Measurements from ENCODE around the gene ACOXL.
"Not testable (repeated sequence)": the region's sequence is repeated elsewhere in the genome, so short reads cannot be mapped to it uniquely, and the experiment has no call there.

The ACOXL gene

DNA sequence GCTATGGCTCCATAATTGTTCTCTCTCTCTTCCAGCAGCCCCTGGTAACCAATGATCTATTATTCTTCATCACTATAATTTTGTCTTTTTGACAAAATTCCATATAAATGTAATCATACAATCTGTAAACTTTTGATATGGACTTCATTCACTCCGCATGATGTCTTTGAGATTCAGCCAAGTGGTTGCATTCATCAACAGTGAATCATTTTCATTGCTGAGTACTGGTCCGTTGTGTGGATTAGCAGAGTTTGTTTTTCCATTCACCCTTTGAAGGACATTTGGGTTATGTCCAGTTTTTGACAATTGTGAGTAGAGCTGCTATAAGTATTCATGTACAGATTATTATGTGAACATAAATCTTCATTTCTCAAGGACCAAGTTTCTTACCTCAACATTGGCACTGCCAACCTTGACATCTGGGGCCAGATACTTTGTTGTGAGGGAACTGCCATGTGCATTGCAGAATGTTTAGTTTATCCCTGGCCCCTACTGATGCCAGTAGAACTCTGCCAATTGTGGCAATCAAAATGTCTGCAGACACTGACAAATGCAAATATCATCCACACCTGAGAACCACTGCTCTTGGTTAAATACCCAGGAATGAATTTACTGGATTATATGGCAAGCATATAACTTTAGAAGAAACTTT lies 340.0 kb downstream of the ACOXL start:
- no peak for DNase-seq

DNA sequence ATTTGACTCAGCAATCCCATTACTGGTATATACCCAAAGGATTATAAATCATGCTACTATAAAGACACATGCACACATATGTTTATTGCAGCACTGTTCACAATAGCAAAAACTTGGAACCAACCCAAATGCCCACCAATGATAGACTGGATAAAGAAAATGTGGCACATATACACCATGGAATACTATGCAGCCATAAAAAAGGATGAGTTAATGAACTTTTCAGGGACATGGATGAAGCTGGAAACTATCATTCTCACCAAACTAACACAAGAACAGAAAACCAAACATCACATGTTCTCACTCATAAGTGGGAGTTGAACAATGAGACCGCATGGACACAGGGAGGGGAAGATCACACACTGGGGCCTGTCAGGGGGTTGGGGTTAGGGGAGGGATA lies 350.3 kb downstream of the ACOXL start:
- DNase-seq = not testable (repeated sequence)

DNA sequence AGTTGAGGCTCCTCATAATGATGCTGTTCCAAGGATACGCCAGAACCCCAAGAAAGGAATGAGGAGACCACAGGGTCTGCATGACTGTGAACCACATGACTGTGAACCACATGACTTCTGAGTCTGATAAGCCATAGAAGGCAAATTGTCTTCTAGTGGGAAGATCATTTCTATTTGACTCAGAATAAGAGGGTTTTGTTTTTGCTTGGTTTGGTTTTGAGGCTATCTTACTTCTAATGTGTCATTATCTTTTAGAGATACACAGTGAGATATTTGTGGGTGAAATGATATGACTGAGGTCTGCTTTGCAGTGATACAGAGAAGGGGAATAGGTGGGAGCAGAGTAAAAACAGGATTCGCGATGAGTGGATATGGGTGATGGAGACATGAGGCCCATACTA lies 359.4 kb downstream of the ACOXL start:
- DNase-seq = no peak

GRCh38 chr2:111094691-111095090 lies 362.3 kb downstream of the ACOXL start:
- DNase-seq = no peak

GRCh38 chr2:111095434-111095833 lies 363.1 kb downstream of the ACOXL start:
- DNase-seq = no peak

GRCh38 chr2:111099402-111099801 lies 367.0 kb downstream of the ACOXL start:
- no peak for DNase-seq

DNA sequence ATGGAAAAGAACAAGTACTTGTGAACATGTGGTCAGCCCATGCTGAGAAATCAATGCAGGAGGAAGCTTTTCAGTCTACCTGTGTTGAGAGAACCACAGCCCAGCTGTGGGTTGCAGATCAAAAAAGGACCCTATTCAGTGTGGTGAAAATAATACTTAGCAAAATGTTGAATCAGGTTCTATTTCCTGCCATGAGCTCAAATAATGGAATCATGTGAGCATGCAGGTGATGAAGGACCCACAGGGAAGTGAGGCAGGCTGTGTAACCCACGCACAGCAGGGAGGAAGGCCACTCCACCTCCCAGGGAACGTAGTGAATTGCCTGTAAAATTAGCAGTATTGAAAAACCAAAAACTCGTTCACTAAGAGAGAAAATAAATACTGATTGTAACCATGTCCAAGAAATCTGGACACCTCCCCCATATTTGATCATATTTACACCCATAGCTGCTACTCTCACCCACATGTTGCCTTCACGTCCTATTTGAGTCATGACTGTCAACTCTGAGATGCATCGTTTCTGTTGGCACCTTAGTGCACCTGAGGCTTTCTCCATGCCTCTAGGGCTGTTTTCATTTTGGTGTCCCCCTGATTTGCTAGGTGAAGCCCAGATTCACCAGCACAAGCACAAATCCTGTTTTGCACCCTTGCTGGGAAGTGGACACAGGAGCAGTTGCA lies 367.9 kb downstream of the ACOXL start:
- DNase-seq = no peak

GRCh38 chr2:111100765-111101162 lies 368.4 kb downstream of the ACOXL start:
- DNase-seq = peak; percentile 50

GRCh38 chr2:111101592-111101991 lies 369.2 kb downstream of the ACOXL start:
- no peak for DNase-seq

- no peak for DNase-seq
These were observed 369.8 kb downstream of the ACOXL start for GRCh38 chr2:111102216-111102615.

DNA sequence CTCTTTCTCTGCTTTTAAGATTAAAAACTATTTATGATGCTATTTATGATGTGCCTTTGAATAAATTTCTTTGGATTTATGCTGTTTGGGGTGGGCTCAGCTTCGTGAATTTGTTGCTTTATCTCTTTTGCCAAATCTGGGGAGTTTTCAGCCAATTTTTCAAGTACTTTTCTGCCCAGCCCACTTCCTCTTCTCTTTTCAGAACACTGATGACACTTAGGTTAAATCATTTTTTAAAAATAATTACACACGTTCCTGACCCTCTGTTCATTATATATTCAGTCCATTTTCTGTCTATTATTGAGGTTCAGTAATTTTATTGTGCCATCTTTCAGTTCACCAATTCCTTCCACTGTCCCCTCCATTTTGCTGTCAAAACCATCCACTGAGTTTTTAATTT lies 373.6 kb downstream of the ACOXL start:
- no peak for DNase-seq

GRCh38 chr2:111106706-111107105 lies 374.3 kb downstream of the ACOXL start:
- DNase-seq = no peak

- DNase-seq = no peak
These were observed 376.4 kb downstream of the ACOXL start for GRCh38 chr2:111108745-111109271.

- no peak for DNase-seq
These were observed 378.9 kb downstream of the ACOXL start for GRCh38 chr2:111111101-111111755.

DNA sequence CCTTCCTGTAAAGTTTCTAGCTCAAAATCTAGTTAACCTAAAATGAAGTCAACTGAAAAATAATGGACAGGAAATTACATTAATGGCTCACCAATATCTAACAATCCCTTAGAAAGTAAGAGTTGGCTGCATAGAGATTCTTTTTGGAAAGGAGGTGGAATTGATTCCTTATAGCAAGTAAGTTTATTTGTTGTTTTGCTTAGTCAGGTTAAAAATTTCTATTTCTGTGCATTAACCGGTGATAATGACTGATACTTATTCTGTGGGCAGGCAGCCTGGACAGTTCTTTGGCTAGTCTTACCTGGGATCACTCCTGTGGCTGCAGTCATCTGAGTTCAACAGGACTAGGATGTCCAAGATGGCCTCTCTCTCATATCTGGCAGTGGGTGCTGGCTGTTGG lies 381.5 kb downstream of the ACOXL start:
- DNase-seq = no peak

- no peak for DNase-seq
These were observed 383.8 kb downstream of the ACOXL start for GRCh38 chr2:111116011-111116746.

GRCh38 chr2:111116843-111117597 lies 384.6 kb downstream of the ACOXL start:
- DNase-seq = peak; percentile 77

DNA sequence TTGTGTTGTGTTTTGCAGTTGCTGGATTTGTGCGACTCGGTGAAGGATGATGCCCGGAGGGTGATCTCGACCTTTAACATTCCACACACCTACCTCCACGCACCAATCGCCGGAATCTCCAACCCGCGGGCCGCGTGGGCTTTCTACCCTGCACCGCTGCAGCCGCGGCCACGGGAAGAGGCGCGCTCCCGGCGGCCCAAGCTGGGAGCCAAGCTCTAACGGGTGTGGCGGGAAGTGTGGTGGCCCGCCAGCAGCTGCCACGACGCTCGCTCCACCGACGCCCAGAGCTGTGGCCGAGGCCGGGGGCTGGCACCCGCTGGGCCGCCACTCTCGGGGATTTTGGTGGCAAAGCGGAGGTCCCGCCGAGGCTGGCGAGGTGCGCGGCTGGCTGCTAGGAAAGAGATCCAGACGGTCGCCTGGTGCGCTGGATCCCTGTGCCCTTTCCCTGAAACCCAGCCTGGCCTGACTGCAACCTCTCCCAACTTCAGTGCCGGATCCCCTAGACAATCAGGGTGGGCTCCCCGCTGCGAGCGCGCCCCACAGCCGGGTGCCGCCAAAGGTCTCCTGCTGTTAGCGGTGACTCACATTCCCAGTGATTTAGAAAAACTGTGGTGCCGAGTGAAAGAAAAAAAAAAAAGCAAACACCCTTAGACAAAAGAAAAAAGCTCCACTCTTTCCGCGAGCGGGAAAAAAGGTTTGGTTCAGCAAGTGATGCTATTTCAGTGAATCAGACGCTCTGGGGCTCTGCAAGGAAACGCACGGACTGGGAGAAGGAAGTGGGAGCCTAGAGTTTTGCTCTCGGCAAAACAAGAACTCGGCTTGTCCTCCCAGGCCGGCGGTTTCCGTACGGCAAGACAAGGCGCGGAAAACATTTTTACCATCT lies 385.5 kb downstream of the ACOXL start:
- peak; percentile 58 for DNase-seq

DNA sequence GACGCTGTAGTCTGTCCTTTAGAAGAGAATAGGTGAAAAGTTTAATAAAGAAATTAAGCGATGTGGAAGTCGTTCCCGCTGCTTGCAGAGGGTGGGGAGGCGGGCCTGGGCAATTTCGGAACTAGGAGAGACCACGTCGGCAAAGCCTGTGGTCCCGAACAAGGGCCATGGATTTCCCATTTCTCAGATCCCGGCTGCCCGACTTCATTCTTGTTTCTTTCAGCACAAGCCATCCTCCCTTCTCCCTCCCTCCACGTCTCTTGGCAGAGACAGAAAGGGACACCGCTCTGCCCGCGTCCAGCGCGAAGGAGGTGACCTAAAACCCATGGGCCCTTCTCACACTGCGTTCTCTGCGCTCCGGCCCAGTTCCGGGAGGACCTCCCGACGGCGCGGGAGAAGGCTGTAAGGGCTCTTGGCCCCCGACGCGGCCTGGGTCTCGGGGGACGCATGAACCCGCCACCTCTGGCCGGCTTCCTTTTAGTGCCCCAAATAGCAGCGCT lies 386.2 kb downstream of the ACOXL start:
- DNase-seq = no peak

DNA sequence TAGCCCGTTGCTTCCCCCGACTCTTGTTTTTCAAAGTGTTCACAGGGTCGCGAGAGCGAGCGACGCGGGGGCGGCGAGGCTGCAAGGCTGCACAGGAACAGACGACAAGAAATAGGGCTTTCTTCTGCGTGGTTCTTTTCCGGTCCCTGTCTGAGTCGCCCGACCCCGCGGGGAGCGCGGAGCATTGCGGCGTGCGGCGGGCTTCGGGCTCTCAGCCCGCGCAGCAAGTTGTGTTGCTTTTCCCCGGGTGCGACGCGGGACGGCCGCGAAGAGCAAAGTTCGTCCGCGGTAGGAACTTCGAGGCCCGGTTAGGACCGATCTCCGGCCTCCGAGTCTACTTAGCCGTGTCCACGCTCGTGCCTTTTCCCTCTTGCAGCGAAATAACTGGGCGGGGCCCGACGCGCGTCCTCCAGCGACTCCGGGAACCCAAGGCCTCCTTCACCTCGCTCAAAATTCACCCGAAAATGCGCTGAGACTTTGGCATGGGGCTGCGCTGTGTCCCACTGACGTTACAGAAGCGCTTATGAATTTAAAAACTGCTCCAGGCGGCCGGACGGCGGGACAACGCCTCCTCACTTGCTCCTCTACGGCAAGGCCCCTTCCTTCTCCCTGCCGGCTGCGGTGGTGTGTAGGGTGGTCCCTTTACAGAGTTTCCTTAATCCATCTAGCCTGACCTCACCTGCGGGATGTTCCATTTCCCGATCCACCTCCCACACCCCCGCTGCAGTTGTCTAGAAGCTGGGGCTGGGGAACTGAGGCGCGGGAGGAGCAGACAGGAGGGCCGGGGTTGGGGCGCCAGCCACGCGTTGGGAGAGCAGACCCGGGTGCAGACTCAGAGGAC lies 386.8 kb downstream of the ACOXL start:
- peak; percentile 63 for DNase-seq
